Endothelial cell of umbilical vein (primary cell): ENCODE results near the gene RDX.
"Not testable (repeated sequence)": the region's sequence is repeated elsewhere in the genome, so short reads cannot be mapped to it uniquely, and the experiment has no call there.

Experiments
- CTCF ChIP-seq, 2 donors: IDR thresholded peaks; 1 replicate in 1 of 2; 2 replicates in 1 of 2; pipeline ENCODE4 v1.5.1; 2011; ENCODE audit warnings: low read length in 2 of 2, mild to moderate bottlenecking in 2 of 2, moderate library complexity in 2 of 2, control low read depth in 1 of 2, inconsistent platforms in 1 of 2, low read depth in 1 of 2; ENCODE audit not compliant: insufficient read depth in 1 of 2; ENCODE audit errors: extremely low read depth in 1 of 2
- EZH2 ChIP-seq: IDR thresholded peaks from 2 replicates; pipeline ENCODE4 v1.6.1; 2012; ENCODE audit warnings: borderline replicate concordance, low read depth, mild to moderate bottlenecking, moderate library complexity, low read length, inconsistent platforms; ENCODE audit not compliant: severe bottlenecking
- FOS ChIP-seq: IDR thresholded peaks from 2 replicates; pipeline ENCODE4 v1.6.1; 2011; ENCODE audit warnings: mild to moderate bottlenecking, low read length, moderate library complexity, borderline replicate concordance; ENCODE audit not compliant: insufficient read depth
- GATA2 ChIP-seq: IDR thresholded peaks from 2 replicates; pipeline ENCODE4 v1.7.0; 2011; ENCODE audit warnings: low read depth, mild to moderate bottlenecking, moderate library complexity, mixed read lengths, low read length; ENCODE audit not compliant: insufficient read length, insufficient read depth
- MAX ChIP-seq: IDR thresholded peaks from 2 replicates; pipeline ENCODE4 v1.6.1; 2011; ENCODE audit not compliant: insufficient read depth, insufficient read length
- MYC ChIP-seq: IDR thresholded peaks from one replicate; pipeline ENCODE4 v1.6.1; 2011; ENCODE audit warnings: mild to moderate bottlenecking, low read depth, low read length
- POLR2A ChIP-seq: IDR thresholded peaks from 2 replicates; pipeline ENCODE4 v1.6.1; 2012; ENCODE audit warnings: low read depth, mild to moderate bottlenecking, control low read depth, low read length
- POLR2AphosphoS5 ChIP-seq: IDR thresholded peaks from 2 replicates; pipeline ENCODE4 v1.6.1; 2012; ENCODE audit warnings: low read depth, mild to moderate bottlenecking, control low read depth, low read length, moderate library complexity; ENCODE audit not compliant: insufficient read depth

GRCh38 chr11:110192604-110193282 lies 103.7 kb downstream of the RDX start:
- not testable (repeated sequence) for TF ChIP-seq POLR2A; CTCF (IDR thresholded peaks at IDR 0.05; ENCODE audit: extremely low read depth in 1 of 2, insufficient read depth in 1 of 2, low read depth in 1 of 2, low read length in 2 of 2); POLR2AphosphoS5; GATA2; EZH2; MYC; MAX; FOS
